Measurements from ENCODE around the gene TGFB2. TPM values are rescaled to one million over a fixed set of nuclear protein-coding genes. Genes with fewer than 3 reads are reported as not detected.

The TGFB2 gene
- total RNA-seq, result 1 to 10 TPM in 3 of 4 donors, under 1 TPM in 1; 0.38 to 6.8 (median 2.4) TPM

DNA sequence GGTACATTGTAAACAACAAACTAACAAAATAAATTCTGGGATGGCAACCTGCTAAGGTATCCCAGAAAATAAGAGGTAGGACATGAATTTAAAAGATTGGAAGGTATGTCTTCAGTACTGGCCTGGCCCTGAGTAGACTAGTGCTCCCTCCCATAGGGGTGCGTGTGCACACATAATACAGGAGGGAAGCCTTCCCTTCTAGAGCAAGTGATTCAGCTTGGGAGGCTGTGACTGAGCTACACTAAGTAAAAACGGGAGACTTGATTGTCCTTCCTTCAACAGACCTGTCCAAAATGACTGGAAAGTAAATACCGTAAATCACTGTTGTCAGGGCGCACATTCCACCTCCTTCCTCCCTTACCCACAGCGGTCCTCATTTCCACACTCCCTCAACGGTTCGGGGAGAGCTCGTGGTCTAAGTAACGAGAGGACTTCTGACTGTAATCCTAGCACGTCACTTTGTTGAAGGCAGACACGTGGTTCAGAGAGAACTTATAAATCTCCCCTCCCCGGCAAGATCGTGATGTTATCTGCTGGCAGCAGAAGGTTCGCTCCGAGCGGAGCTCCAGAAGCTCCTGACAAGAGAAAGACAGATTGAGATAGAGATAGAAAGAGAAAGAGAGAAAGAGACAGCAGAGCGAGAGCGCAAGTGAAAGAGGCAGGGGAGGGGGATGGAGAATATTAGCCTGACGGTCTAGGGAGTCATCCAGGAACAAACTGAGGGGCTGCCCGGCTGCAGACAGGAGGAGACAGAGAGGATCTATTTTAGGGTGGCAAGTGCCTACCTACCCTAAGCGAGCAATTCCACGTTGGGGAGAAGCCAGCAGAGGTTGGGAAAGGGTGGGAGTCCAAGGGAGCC lies at the start of gene TGFB2:
TSS of gene TGFB2 (plus strand) at position 523 of the 859 bp plus-strand sequence. CDS start 1,366 bp downstream, outside the sequence.
- no peak for TF ChIP-seq CTCF (IDR thresholded peaks at IDR 0.05; ENCODE audit: low read depth)

GRCh38 chr1:218296162-218296561 lies 49.0 kb upstream of the TGFB2 start:
- no peak for TF ChIP-seq CTCF (IDR thresholded peaks at IDR 0.05; ENCODE audit: low read depth)

DNA sequence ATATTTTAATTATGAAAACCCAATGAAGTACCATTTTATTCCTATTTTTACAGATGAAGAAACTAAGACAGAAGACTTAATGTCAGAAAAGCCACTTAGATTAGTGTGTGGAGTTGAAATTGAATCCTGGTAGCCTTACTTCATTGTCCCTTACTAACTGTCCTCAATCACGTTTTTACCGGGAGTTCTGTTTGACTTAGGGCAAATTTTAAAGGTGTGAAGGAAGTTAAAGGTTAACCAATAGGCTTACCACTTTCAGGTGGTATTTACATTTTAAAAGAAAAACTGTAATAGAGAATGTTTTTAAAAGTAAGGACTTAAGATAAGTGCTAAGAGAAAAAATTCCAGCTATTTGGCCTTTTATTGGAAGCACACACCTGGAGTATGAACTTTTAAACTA lies 47.7 kb upstream of the TGFB2 start:
- TF ChIP-seq CTCF (IDR thresholded peaks at IDR 0.05; ENCODE audit: low read depth), result no peak

DNA sequence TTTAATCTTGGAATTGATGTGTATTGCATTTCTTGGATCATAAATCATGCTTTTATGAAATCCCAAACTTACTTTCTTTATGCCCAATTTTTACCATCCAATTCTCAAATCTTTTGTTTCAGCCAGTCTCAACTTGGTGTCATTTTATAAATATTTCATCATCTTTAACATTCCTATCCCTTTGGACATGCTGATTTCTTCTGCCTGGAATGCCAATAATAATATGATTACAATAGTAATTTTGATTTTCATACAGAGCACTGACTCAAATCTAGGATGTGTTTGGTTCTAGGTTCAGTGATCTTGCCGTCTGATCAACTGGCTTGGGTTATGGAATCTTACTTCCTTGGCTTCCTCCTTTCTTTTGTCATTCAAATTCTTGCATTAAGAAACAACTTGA lies 47.3 kb upstream of the TGFB2 start:
- no peak for TF ChIP-seq CTCF (IDR thresholded peaks at IDR 0.05; ENCODE audit: low read depth)

DNA sequence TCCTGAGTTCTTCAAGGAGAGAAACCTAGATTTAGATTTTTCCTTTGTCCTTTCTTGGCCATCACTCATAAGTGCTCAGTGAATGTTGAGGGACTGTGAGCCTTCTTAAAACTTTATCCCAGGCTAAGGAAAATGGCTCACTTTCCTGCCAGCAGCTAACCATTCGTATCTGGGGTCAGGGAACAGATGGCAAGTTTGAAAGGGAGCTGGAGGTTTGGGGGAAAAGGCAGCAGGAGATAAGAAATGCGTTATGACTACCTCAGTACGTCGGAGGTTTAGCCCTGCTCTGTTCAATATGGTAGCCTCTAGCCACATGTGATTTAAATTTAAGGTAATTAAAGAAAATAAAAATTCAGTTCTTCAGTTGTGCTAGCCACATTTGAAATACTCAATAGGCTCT lies 46.7 kb upstream of the TGFB2 start:
- no peak for TF ChIP-seq CTCF (IDR thresholded peaks at IDR 0.05; ENCODE audit: low read depth)

GRCh38 chr1:218299416-218299815 lies 45.7 kb upstream of the TGFB2 start:
- no peak for TF ChIP-seq CTCF (IDR thresholded peaks at IDR 0.05; ENCODE audit: low read depth)

- no peak for TF ChIP-seq CTCF (IDR thresholded peaks at IDR 0.05; ENCODE audit: low read depth)
These were observed 43.9 kb upstream of the TGFB2 start for GRCh38 chr1:218301217-218301616.

Measured in subcutaneous adipose tissue (tissue), 4 donors.